Measurements from ENCODE around the gene SAFB. TPM values are rescaled to one million over a fixed set of nuclear protein-coding genes. Genes with fewer than 3 reads are reported as not detected.
A peak's percentile ranks its signal among the peaks of the same experiment; 100 is the strongest.

The SAFB gene
- total RNA-seq, 4 donors from 2014 or later = 29.8 to 60.0 (median 56.1) TPM

- Histone ChIP-seq H3K36me3 (peaks cover 0 to 100% of the 10 kb centered on the region in 2 donors), H3K27me3 (no peaks in the 10 kb centered on the region), H3K9me3 (no peaks in the 10 kb centered on the region), H3K4me3 (no peak overlapping the region), H3K4me1 (no peaks in the 10 kb centered on the region), H3K27ac (no peak overlapping the region)
- TF ChIP-seq POLR2A (IDR thresholded peaks at IDR 0.05) (no peak), CTCF (IDR thresholded peaks at IDR 0.05 in 4 of 5, conservative IDR thresholded peaks at IDR 0.05 in 1 of 5) (no peak)
- ATAC-seq (no peak), DNase-seq (no peak)
- intact Hi-C loops (cut with DNase I; ENCODE audit: low total_unique reads) = no loop called here
- in situ Hi-C loops (cut with MboI; ENCODE audit: low sequenced_read_pairs in 4 of 4) = no loop called here
Observed at GRCh38 chr19:5654931-5655330, 32.0 kb downstream of the SAFB start.

GRCh38 chr19:5655412-5655811, 32.5 kb downstream of the SAFB start:
- intact Hi-C loops (cut with DNase I; ENCODE audit: low total_unique reads) (no loop called here), in situ Hi-C loops (cut with MboI; ENCODE audit: low sequenced_read_pairs in 4 of 4) (no loop called here)
- Histone ChIP-seq H3K9me3 (no peaks in the 10 kb centered on the region), H3K4me3 (no peak overlapping the region), H3K27ac (no peak overlapping the region), H3K36me3 (peaks cover 0 to 100% of the 10 kb centered on the region in 2 donors), H3K4me1 (no peaks in the 10 kb centered on the region), H3K27me3 (no peaks in the 10 kb centered on the region)
- TF ChIP-seq CTCF (IDR thresholded peaks at IDR 0.05 in 4 of 5, conservative IDR thresholded peaks at IDR 0.05 in 1 of 5) = no peak
- no peak for TF ChIP-seq POLR2A (IDR thresholded peaks at IDR 0.05)
- DNase-seq (no peak), ATAC-seq (no peak)

GRCh38 chr19:5661483-5661882, 38.6 kb downstream of the SAFB start:
- no peak for TF ChIP-seq CTCF (IDR thresholded peaks at IDR 0.05 in 4 of 5, conservative IDR thresholded peaks at IDR 0.05 in 1 of 5)
- no peak for TF ChIP-seq POLR2A (IDR thresholded peaks at IDR 0.05)
- Histone ChIP-seq H3K9me3 (no peaks in the 10 kb centered on the region), H3K36me3 (peaks cover 3 to 100% of the 10 kb centered on the region in 2 donors), H3K4me1 (peaks cover 0 to 9% of the 10 kb centered on the region in 2 donors), H3K27me3 (no peaks in the 10 kb centered on the region), H3K4me3 (no peak overlapping the region), H3K27ac (no peak overlapping the region)
- in situ Hi-C loops (cut with MboI; ENCODE audit: low sequenced_read_pairs in 4 of 4) (no loop called here), intact Hi-C loops (cut with DNase I; ENCODE audit: low total_unique reads) (no loop called here)
- ATAC-seq (no peak), DNase-seq (no peak)

GRCh38 chr19:5663904-5664303, 41.0 kb downstream of the SAFB start:
- Histone ChIP-seq H3K36me3 (peaks cover 3 to 100% of the 10 kb centered on the region in 2 donors), H3K27ac (peak overlapping the region; percentile 41 to 76 (median 68)), H3K27me3 (no peaks in the 10 kb centered on the region), H3K9me3 (no peaks in the 10 kb centered on the region), H3K4me3 (no peak overlapping the region), H3K4me1 (peaks cover 0 to 9% of the 10 kb centered on the region in 2 donors)
- TF ChIP-seq POLR2A (IDR thresholded peaks at IDR 0.05) = no peak
- TF ChIP-seq CTCF (IDR thresholded peaks at IDR 0.05 in 4 of 5, conservative IDR thresholded peaks at IDR 0.05 in 1 of 5) = no peak
- in situ Hi-C loops (cut with MboI; ENCODE audit: low sequenced_read_pairs in 4 of 4) = no loop called here
- DNase-seq (no peak), ATAC-seq (no peak)
- intact Hi-C loops (cut with DNase I; ENCODE audit: low total_unique reads) = no loop called here

- Histone ChIP-seq H3K4me1 (peaks cover 0 to 9% of the 10 kb centered on the region in 2 donors), H3K9me3 (no peaks in the 10 kb centered on the region), H3K4me3 (no peak overlapping the region), H3K27ac (peak overlapping the region; percentile 50 to 76 (median 68)), H3K27me3 (no peaks in the 10 kb centered on the region), H3K36me3 (peaks cover 3 to 100% of the 10 kb centered on the region in 2 donors)
- no peak for TF ChIP-seq CTCF (IDR thresholded peaks at IDR 0.05 in 4 of 5, conservative IDR thresholded peaks at IDR 0.05 in 1 of 5)
- no peak for TF ChIP-seq POLR2A (IDR thresholded peaks at IDR 0.05)
- ATAC-seq (peak; percentile 76 to 89), DNase-seq (peak; percentile 60 to 67)
- intact Hi-C loops (cut with DNase I; ENCODE audit: low total_unique reads) (no loop called here), in situ Hi-C loops (cut with MboI; ENCODE audit: low sequenced_read_pairs in 4 of 4) (no loop called here)
Observed at GRCh38 chr19:5664515-5664914, 41.6 kb downstream of the SAFB start.
